Skin epidermis (tissue), 12 donors: ENCODE measurements around the gene CDK5.
"Not testable (repeated sequence)": the region's sequence is repeated elsewhere in the genome, so short reads cannot be mapped to it uniquely, and the experiment has no call there.

Source experiments
- H3K27ac ChIP-seq, 21 experiments: fragments of 200-600 bp; sonication (generic) in 11 of 21; one replicate each; pipeline ENCODE4 v1.5.0; 2020; ENCODE audit warnings: mild to moderate bottlenecking in 3 of 21, inconsistent platforms in 2 of 21, moderate library complexity in 2 of 21
- H3K4me3 ChIP-seq, 7 experiments: fragments of 200-600 bp; sonication (generic) in 2 of 7; one replicate each; pipeline ENCODE4 v1.5.0; 2020; ENCODE audit warnings: inconsistent platforms in 2 of 7, mild to moderate bottlenecking in 2 of 7, moderate library complexity in 1 of 7

Gene CDK5

GRCh38 chr7:151045262-151045661 lies 12.4 kb downstream of the CDK5 start:
- no peak overlapping the region for H3K27ac ChIP-seq

GRCh38 chr7:151043959-151044358 lies 13.7 kb downstream of the CDK5 start:
- no peak overlapping the region for H3K27ac ChIP-seq
- H3K4me3 ChIP-seq: no peak overlapping the region

More at GRCh38 chr7:151045262-151045661, 12.4 kb downstream of the CDK5 start:
- H3K4me3 ChIP-seq: no peak overlapping the region

GRCh38 chr7:151043449-151043848 lies 14.2 kb downstream of the CDK5 start:
- H3K27ac ChIP-seq, H3K4me3 ChIP-seq: not testable (repeated sequence)

GRCh38 chr7:151040616-151041375 lies 16.9 kb downstream of the CDK5 start:
- no peak overlapping the region for H3K27ac ChIP-seq
- no peak overlapping the region for H3K4me3 ChIP-seq

- no peak overlapping the region for H3K4me3 ChIP-seq
- H3K27ac ChIP-seq: peak overlapping the region in 3 of 21 experiments; percentile 19 to 32 (median 29)
Observed at GRCh38 chr7:151039850-151040548, 17.7 kb downstream of the CDK5 start.

GRCh38 chr7:151038951-151039849 lies 18.5 kb downstream of the CDK5 start:
- peak overlapping the region in 17 of 21 experiments; percentile 18 to 76 (median 54) for H3K27ac ChIP-seq
- H3K4me3 ChIP-seq: no peak overlapping the region

- H3K27ac ChIP-seq: no peak overlapping the region
- no peak overlapping the region for H3K4me3 ChIP-seq
Observed at GRCh38 chr7:151035902-151036301, 21.8 kb downstream of the CDK5 start.

- H3K27ac ChIP-seq: no peak overlapping the region
- H3K4me3 ChIP-seq: no peak overlapping the region
Observed at GRCh38 chr7:151035026-151035717, 22.5 kb downstream of the CDK5 start.

GRCh38 chr7:151034312-151035025 lies 23.2 kb downstream of the CDK5 start:
- Histone ChIP-seq H3K27ac (no peak overlapping the region), H3K4me3 (no peak overlapping the region)

GRCh38 chr7:151033864-151034249 lies 23.8 kb downstream of the CDK5 start:
- Histone ChIP-seq H3K4me3 (no peak overlapping the region), H3K27ac (no peak overlapping the region)

GRCh38 chr7:151032936-151033863 lies 24.5 kb downstream of the CDK5 start:
- Histone ChIP-seq H3K27ac (no peak overlapping the region), H3K4me3 (no peak overlapping the region)

GRCh38 chr7:151031011-151031410 lies 26.7 kb downstream of the CDK5 start:
- no peak overlapping the region for H3K27ac ChIP-seq
- no peak overlapping the region for H3K4me3 ChIP-seq

GRCh38 chr7:151028948-151029501 lies 28.7 kb downstream of the CDK5 start:
- Histone ChIP-seq H3K27ac (peak overlapping the region in 20 of 21 experiments; percentile 47 to 90 (median 78)), H3K4me3 (peak overlapping the region; percentile 53 to 80 (median 62))

GRCh38 chr7:151028131-151028947 lies 29.4 kb downstream of the CDK5 start, which contains the start of gene ABCB8:
Gene ABCB8 (plus strand): TSS chr7:151028450. CDS start chr7:151028516, 66 bp downstream.
- Histone ChIP-seq H3K4me3 (peak within 1 kb of the TSS; percentile 53 to 80 (median 62)), H3K27ac (peak within 1 kb of the TSS in 20 of 21 experiments; percentile 57 to 90 (median 78))

- Histone ChIP-seq H3K4me3 (peak overlapping the region; percentile 53 to 80 (median 62)), H3K27ac (peak overlapping the region in 20 of 21 experiments; percentile 50 to 90 (median 76))
Observed at GRCh38 chr7:151027728-151028130, 30.0 kb downstream of the CDK5 start.
